ENCODE results near the gene SEC62. TPM values are rescaled to one million over a fixed set of nuclear protein-coding genes. Genes with fewer than 3 reads are reported as not detected.
A peak's percentile ranks its signal among the peaks of the same experiment; 100 is the strongest.

SEC62 gene
- total RNA-seq, 4 donors from 2014 or later = 75.9 to 88.8 (median 82.4) TPM

GRCh38 chr3:169999433-169999832 lies 32.8 kb downstream of the SEC62 start:
- 94 to 100% methylated on average over 1 of the region's 1 CpG for WGBS, 2 donors (ENCODE audit: low coverage in 1 of 2)
- H3K27ac ChIP-seq = no peak overlapping the region
- H3K4me1 ChIP-seq = peaks cover 0 to 5% (median 0%) of the 10 kb centered on the region in 3 donors
- peaks cover 0 to 35% of the 10 kb centered on the region in 2 donors for H3K36me3 ChIP-seq
- no peaks in the 10 kb centered on the region for H3K9me3 ChIP-seq
- H3K4me3 ChIP-seq = no peak overlapping the region
- TF ChIP-seq EP300 (IDR thresholded peaks at IDR 0.05) (no peak), POLR2AphosphoS5 (IDR thresholded peaks at IDR 0.05) (no peak), POLR2A (IDR thresholded peaks at IDR 0.05) (no peak)
- TF ChIP-seq, protein P1, sequence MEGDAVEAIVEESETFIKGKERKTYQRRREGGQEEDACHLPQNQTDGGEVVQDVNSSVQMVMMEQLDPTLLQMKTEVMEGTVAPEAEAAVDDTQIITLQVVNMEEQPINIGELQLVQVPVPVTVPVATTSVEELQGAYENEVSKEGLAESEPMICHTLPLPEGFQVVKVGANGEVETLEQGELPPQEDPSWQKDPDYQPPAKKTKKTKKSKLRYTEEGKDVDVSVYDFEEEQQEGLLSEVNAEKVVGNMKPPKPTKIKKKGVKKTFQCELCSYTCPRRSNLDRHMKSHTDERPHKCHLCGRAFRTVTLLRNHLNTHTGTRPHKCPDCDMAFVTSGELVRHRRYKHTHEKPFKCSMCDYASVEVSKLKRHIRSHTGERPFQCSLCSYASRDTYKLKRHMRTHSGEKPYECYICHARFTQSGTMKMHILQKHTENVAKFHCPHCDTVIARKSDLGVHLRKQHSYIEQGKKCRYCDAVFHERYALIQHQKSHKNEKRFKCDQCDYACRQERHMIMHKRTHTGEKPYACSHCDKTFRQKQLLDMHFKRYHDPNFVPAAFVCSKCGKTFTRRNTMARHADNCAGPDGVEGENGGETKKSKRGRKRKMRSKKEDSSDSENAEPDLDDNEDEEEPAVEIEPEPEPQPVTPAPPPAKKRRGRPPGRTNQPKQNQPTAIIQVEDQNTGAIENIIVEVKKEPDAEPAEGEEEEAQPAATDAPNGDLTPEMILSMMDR (IDR thresholded peaks at IDR 0.05) = no peak
- no peaks in the 10 kb centered on the region for H3K27me3 ChIP-seq
- no peak for ATAC-seq

DNA sequence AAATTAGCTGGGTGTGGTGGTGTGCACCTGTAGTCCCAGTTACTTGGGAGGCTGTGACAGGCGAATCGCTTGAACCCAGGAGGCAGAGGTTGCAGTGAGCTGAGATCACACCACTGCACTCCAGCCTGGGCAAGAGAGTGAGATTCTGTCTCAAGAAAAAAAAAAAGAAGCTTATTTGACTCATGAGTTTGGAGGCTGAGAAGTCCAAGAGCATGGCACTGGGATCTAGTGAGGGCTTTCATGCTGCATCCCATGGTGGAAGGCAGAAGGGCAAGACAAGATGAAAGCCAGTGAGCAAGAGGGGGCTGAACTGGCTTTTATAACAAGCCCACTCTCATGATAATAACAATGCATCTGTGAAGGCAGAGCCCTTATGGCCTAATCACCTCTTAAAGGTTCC lies 33.4 kb downstream of the SEC62 start:
- no peaks in the 10 kb centered on the region for H3K9me3 ChIP-seq
- no peak overlapping the region for H3K4me3 ChIP-seq
- peaks cover 0 to 1% (median 0%) of the 10 kb centered on the region in 3 donors for H3K4me1 ChIP-seq
- H3K27me3 ChIP-seq = no peaks in the 10 kb centered on the region
- 100% methylated on average over 2 of the region's 2 CpGs; no CpG with 5 or more reads in 1 of the 2 donors for WGBS, 2 donors (ENCODE audit: low coverage in 1 of 2)
- ATAC-seq = no peak
- H3K36me3 ChIP-seq = peaks cover 0 to 32% of the 10 kb centered on the region in 2 donors
- H3K27ac ChIP-seq = no peak overlapping the region
- TF ChIP-seq, protein P1 (IDR thresholded peaks at IDR 0.05) = no peak
- no peak for TF ChIP-seq POLR2AphosphoS5 (IDR thresholded peaks at IDR 0.05)
- no peak for TF ChIP-seq EP300 (IDR thresholded peaks at IDR 0.05)
- no peak for TF ChIP-seq POLR2A (IDR thresholded peaks at IDR 0.05)

DNA sequence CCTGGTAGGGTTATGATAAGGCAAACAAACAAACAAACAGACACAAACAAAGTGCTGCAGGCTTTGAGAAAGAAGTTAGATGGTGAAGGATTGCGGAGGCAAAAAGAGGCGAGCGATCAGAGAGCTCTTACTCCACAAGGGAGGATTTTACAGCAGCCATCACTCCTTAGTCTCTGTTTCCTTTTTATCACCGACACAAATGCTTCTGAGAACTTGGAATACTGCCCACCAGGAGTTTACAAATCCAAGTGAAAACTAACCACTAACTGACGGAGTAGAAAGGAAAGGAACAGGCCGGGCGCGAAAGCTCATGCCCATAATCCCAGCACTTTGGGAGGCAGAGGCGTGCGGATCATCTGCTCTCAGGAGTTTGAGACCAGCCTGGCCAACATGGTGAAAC lies 35.6 kb downstream of the SEC62 start:
- ATAC-seq = no peak
- Histone ChIP-seq H3K9me3 (no peaks in the 10 kb centered on the region), H3K4me3 (peak overlapping the region in 1 of 2 donors; percentile 12), H3K27me3 (no peaks in the 10 kb centered on the region), H3K27ac (peak overlapping the region in 1 of 4 donors; percentile 18), H3K4me1 (no peaks in the 10 kb centered on the region), H3K36me3 (peaks cover 0 to 14% of the 10 kb centered on the region in 2 donors)
- 47 to 71% methylated on average over 4 to 8 of the region's 10 CpGs for WGBS, 2 donors (ENCODE audit: low coverage in 1 of 2)
- TF ChIP-seq, protein P1 (IDR thresholded peaks at IDR 0.05) = no peak
- no peak for TF ChIP-seq POLR2AphosphoS5 (IDR thresholded peaks at IDR 0.05)
- no peak for TF ChIP-seq EP300 (IDR thresholded peaks at IDR 0.05)
- TF ChIP-seq POLR2A (IDR thresholded peaks at IDR 0.05) = no peak

DNA sequence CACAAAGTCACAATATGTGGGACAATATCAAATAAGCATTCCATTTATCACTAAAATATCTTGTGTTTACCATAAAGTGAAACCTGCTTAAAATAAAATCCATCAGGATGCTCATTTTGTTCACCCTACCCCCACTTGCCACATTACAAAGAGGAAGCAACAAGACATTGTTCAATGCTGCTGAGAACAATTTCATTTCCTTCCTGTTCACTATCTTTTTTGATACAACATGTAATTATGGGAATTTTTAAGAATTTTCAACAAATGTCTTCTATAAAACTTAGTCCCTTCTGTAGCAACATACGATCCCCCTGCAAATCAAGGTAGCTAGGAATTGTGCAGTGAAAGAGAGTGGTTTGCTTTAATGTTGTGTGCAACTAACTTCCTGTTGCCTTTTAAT lies 36.3 kb downstream of the SEC62 start:
- peak overlapping the region in 1 of 2 donors; percentile 12 for H3K4me3 ChIP-seq
- H3K4me1 ChIP-seq = no peaks in the 10 kb centered on the region
- no peak for ATAC-seq
- H3K27ac ChIP-seq = peak overlapping the region in 1 of 4 donors; percentile 18
- no peaks in the 10 kb centered on the region for H3K9me3 ChIP-seq
- WGBS, 2 donors (ENCODE audit: low coverage in 1 of 2) = 78 to 100% methylated on average over 1 of the region's 1 CpG
- H3K27me3 ChIP-seq = peaks cover 3% of the 10 kb centered on the region
- peaks cover 0 to 10% of the 10 kb centered on the region in 2 donors for H3K36me3 ChIP-seq
- TF ChIP-seq POLR2AphosphoS5 (IDR thresholded peaks at IDR 0.05) (no peak), EP300 (IDR thresholded peaks at IDR 0.05) (no peak), POLR2A (IDR thresholded peaks at IDR 0.05) (no peak)
- TF ChIP-seq, protein P1 (IDR thresholded peaks at IDR 0.05) = no peak

GRCh38 chr3:170003881-170004356 lies 37.3 kb downstream of the SEC62 start:
- Histone ChIP-seq H3K4me3 (no peak overlapping the region), H3K4me1 (no peaks in the 10 kb centered on the region), H3K36me3 (peaks cover 0 to 7% of the 10 kb centered on the region in 2 donors), H3K27ac (no peak overlapping the region), H3K9me3 (no peaks in the 10 kb centered on the region), H3K27me3 (peaks cover 13% of the 10 kb centered on the region)
- ATAC-seq = no peak
- no peak for TF ChIP-seq EP300 (IDR thresholded peaks at IDR 0.05)
- no peak for TF ChIP-seq POLR2A (IDR thresholded peaks at IDR 0.05)
- TF ChIP-seq, protein P1 (IDR thresholded peaks at IDR 0.05) = no peak
- no peak for TF ChIP-seq POLR2AphosphoS5 (IDR thresholded peaks at IDR 0.05)
- WGBS, 2 donors (ENCODE audit: low coverage in 1 of 2) = 100% methylated on average over 1 of the region's 2 CpGs; no CpG with 5 or more reads in 1 of the 2 donors
